Hepatocyte (in vitro differentiated cells): Measurements from ENCODE around the gene PTPRCAP.

Source experiments
- CTCF ChIP-seq: fragments of 200-600 bp; sonication (generic); IDR thresholded peaks from 2 replicates; pipeline ENCODE4 v1.5.1; 2016; ENCODE audit warnings: antibody characterized with exemption, mild to moderate bottlenecking; ENCODE audit not compliant: poor library complexity
- EZH2 ChIP-seq: fragments of 200-600 bp; sonication (generic); IDR thresholded peaks from 2 replicates; pipeline ENCODE4 v1.6.1; 2016; ENCODE audit warnings: antibody characterized with exemption, mild to moderate bottlenecking, borderline replicate concordance
- EZH2phosphoT487 ChIP-seq: fragments of 200-600 bp; sonication (generic); IDR thresholded peaks from one replicate; pipeline ENCODE4 v1.6.1; 2018; ENCODE audit warnings: antibody characterized with exemption, mild to moderate bottlenecking, low read depth, moderate library complexity; ENCODE audit not compliant: unreplicated experiment, severe bottlenecking

GRCh38 chr11:67387069-67387468 lies 50.4 kb downstream of the PTPRCAP start:
- no peak for TF ChIP-seq CTCF
- TF ChIP-seq EZH2phosphoT487: no peak
- no peak for TF ChIP-seq EZH2
